ENCODE data around the gene ERMAP.
"Not testable (repeated sequence)": the region's sequence is repeated elsewhere in the genome, so short reads cannot be mapped to it uniquely, and the experiment has no call there.

Gene ERMAP

GRCh38 chr1:42814815-42815214, 2.1 kb upstream of the ERMAP start:
- not testable (repeated sequence) for DNase-seq

- peak; percentile 1 for DNase-seq
These were observed 859 bp upstream of the ERMAP start for GRCh38 chr1:42815941-42816584.

- DNase-seq, result no peak
These were observed 482 bp downstream of the ERMAP start for GRCh38 chr1:42817440-42817767.

GRCh38 chr1:42817976-42818375, 1.1 kb downstream of the ERMAP start:
- DNase-seq, result no peak

- no peak for DNase-seq
These were observed 3.9 kb downstream of the ERMAP start for GRCh38 chr1:42820813-42821212.

- DNase-seq, result no peak
These were observed 4.8 kb downstream of the ERMAP start for GRCh38 chr1:42821690-42822089.

GRCh38 chr1:42822800-42823392, 6.0 kb downstream of the ERMAP start:
- peak; percentile 10 for DNase-seq

- DNase-seq, result no peak
These were observed 7.6 kb downstream of the ERMAP start for GRCh38 chr1:42824481-42825035.

GRCh38 chr1:42825036-42825851, 8.3 kb downstream of the ERMAP start:
- no peak for DNase-seq

GRCh38 chr1:42830631-42831030, 13.7 kb downstream of the ERMAP start:
- DNase-seq, result no peak

GRCh38 chr1:42831273-42831672, 14.4 kb downstream of the ERMAP start:
- DNase-seq, result no peak

- DNase-seq, result no peak
These were observed 15.8 kb downstream of the ERMAP start for GRCh38 chr1:42832641-42833240.

- no peak for DNase-seq
These were observed 17.1 kb downstream of the ERMAP start for GRCh38 chr1:42833981-42834380.

- DNase-seq, result no peak
These were observed 17.9 kb downstream of the ERMAP start for GRCh38 chr1:42834803-42835202.

GRCh38 chr1:42835422-42835821, 18.5 kb downstream of the ERMAP start:
- DNase-seq, result no peak

GRCh38 chr1:42837709-42838108, 20.8 kb downstream of the ERMAP start:
- no peak for DNase-seq

GRCh38 chr1:42838482-42839190, 21.7 kb downstream of the ERMAP start:
- DNase-seq, result no peak

- DNase-seq, result no peak
These were observed 24.1 kb downstream of the ERMAP start for GRCh38 chr1:42841010-42841409.

- no peak for DNase-seq
These were observed 24.7 kb downstream of the ERMAP start for GRCh38 chr1:42841440-42842147.

GRCh38 chr1:42844592-42845140, 27.7 kb downstream of the ERMAP start:
- DNase-seq, result peak; percentile 24

- DNase-seq, result no peak
These were observed 28.3 kb downstream of the ERMAP start for GRCh38 chr1:42845193-42845592.

GRCh38 chr1:42845866-42846256, 28.9 kb downstream of the ERMAP start:
- no peak for DNase-seq
